Transverse colon (tissue), 3 donors: ENCODE data around the gene HSPA12A.

Experiments
- EP300 ChIP-seq: sonication (generic); formaldehyde crosslinking; IDR thresholded peaks from one replicate; pipeline ENCODE4 v1.6.1; 2017; ENCODE audit warnings: antibody characterized with exemption, low read depth
- POLR2A ChIP-seq: fragments of 450-650 bp; IDR thresholded peaks from one replicate; pipeline ENCODE4 v1.6.1; 2016; ENCODE audit warnings: antibody characterized with exemption, mild to moderate bottlenecking, moderate library complexity
- TF ChIP-seq, protein P1 (sequence below), 5 experiments: fragments of 200-600 bp in 3 of 5; fragments of 450-650 bp in 2 of 5; sonication (generic) in 3 of 5; IDR thresholded peaks; 1 replicate in 2 of 5; 2 replicates in 3 of 5; pipeline ENCODE4 v1.5.1; 2016 to 2017; ENCODE audit warnings: antibody characterized with exemption in 5 of 5, inconsistent platforms in 3 of 5, mild to moderate bottlenecking in 2 of 5, moderate library complexity in 1 of 5

DNA sequence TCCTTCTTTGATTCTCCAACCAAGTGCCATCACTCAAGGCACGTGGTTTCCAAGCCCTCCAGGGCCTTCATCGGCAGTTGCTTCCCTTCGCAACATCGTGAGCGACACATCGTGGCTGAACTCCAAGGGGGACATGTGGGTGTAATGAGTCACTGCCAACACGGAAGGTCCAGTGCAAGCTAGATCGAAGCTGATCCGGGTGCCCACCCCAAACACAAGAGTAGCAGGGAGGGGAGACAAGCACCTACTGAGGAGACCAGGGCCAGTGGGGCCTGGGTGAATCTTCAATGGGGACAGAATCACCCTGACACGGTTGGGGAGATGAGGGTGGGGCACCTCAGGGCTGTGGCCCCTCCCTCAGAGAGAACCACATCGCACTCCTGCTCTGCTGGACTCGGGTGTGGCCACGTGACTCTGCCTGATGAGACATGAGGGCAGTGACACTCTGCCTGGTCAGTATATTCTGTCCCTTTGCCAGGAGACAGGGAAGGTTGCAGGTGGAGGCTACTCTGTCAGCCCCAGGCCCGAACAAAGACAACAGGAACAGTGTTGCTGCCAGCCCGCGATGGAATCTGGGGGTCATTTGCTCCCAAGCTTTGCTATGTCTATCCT lies 36.8 kb upstream of the HSPA12A start:
- TF ChIP-seq EP300 (no peak), POLR2A (no peak)
- TF ChIP-seq, protein P1, sequence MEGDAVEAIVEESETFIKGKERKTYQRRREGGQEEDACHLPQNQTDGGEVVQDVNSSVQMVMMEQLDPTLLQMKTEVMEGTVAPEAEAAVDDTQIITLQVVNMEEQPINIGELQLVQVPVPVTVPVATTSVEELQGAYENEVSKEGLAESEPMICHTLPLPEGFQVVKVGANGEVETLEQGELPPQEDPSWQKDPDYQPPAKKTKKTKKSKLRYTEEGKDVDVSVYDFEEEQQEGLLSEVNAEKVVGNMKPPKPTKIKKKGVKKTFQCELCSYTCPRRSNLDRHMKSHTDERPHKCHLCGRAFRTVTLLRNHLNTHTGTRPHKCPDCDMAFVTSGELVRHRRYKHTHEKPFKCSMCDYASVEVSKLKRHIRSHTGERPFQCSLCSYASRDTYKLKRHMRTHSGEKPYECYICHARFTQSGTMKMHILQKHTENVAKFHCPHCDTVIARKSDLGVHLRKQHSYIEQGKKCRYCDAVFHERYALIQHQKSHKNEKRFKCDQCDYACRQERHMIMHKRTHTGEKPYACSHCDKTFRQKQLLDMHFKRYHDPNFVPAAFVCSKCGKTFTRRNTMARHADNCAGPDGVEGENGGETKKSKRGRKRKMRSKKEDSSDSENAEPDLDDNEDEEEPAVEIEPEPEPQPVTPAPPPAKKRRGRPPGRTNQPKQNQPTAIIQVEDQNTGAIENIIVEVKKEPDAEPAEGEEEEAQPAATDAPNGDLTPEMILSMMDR (IDR thresholded peaks at IDR 0.05), result no peak
